ENCODE data around the gene IVL.

- TF ChIP-seq, protein P1, sequence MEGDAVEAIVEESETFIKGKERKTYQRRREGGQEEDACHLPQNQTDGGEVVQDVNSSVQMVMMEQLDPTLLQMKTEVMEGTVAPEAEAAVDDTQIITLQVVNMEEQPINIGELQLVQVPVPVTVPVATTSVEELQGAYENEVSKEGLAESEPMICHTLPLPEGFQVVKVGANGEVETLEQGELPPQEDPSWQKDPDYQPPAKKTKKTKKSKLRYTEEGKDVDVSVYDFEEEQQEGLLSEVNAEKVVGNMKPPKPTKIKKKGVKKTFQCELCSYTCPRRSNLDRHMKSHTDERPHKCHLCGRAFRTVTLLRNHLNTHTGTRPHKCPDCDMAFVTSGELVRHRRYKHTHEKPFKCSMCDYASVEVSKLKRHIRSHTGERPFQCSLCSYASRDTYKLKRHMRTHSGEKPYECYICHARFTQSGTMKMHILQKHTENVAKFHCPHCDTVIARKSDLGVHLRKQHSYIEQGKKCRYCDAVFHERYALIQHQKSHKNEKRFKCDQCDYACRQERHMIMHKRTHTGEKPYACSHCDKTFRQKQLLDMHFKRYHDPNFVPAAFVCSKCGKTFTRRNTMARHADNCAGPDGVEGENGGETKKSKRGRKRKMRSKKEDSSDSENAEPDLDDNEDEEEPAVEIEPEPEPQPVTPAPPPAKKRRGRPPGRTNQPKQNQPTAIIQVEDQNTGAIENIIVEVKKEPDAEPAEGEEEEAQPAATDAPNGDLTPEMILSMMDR (IDR thresholded peaks at IDR 0.05; ENCODE audit: low read length): no peak
- no peak for TF ChIP-seq EZH2 (optimal IDR thresholded peaks at IDR 0.05; ENCODE audit: low read depth, low read length)
Measured at GRCh38 chr1:152946248-152946647, 37.9 kb downstream of the IVL start.
